OCI-LY1 (cell line): ENCODE data around the gene KDM7A.

Experiments
- EZH2 ChIP-seq: fragments of 200-600 bp; sonication (generic), shearing (Covaris generic); IDR thresholded peaks from 2 replicates; pipeline ENCODE4 v1.8.0; 2017; ENCODE audit warnings: borderline replicate concordance, mixed run types, mild to moderate bottlenecking, antibody characterized with exemption, low read length, moderate library complexity, mixed read lengths
- TF ChIP-seq, protein P1 (sequence below): fragments of 200-600 bp; sonication (generic), shearing (Covaris generic); IDR thresholded peaks from 2 replicates; pipeline ENCODE4 v1.5.1; 2017; ENCODE audit warnings: mild to moderate bottlenecking, antibody characterized with exemption, low read length, moderate library complexity, mixed read lengths

DNA sequence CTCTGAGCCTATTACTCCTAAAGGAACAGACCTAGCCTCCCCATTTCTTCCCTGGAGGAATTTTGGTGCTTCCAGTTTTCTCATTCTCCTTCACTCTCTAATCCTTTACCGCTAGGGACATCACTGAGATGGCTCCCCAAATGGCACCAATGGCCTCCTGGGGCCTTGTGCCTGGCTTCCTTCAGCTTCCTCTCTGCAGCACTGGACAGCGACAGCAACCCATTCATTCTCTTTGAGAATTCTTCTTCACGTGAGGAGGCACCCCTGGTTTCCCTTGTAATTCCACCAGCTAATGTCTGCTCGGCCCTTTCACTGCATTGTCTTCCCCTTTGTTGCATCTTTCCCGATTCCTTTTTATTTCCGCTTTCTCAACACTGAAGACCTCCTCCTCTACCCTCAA, 24.6 kb upstream of the KDM7A start:
- TF ChIP-seq, protein P1, sequence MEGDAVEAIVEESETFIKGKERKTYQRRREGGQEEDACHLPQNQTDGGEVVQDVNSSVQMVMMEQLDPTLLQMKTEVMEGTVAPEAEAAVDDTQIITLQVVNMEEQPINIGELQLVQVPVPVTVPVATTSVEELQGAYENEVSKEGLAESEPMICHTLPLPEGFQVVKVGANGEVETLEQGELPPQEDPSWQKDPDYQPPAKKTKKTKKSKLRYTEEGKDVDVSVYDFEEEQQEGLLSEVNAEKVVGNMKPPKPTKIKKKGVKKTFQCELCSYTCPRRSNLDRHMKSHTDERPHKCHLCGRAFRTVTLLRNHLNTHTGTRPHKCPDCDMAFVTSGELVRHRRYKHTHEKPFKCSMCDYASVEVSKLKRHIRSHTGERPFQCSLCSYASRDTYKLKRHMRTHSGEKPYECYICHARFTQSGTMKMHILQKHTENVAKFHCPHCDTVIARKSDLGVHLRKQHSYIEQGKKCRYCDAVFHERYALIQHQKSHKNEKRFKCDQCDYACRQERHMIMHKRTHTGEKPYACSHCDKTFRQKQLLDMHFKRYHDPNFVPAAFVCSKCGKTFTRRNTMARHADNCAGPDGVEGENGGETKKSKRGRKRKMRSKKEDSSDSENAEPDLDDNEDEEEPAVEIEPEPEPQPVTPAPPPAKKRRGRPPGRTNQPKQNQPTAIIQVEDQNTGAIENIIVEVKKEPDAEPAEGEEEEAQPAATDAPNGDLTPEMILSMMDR, result no peak
- no peak for TF ChIP-seq EZH2
